Right cardiac atrium (tissue), 5 donors: Measurements from ENCODE around the gene RAB9A. TPM values are rescaled to one million over a fixed set of nuclear protein-coding genes. Genes with fewer than 3 reads are reported as not detected.

Experiments used
- ATAC-seq, 2 donors: fragments of 200-7000 bp; cut with Tn5 transposase; one replicate each; pipeline versions ENCODE4 v1.8.0 to v1.9.1; 2020; ENCODE audit warnings: moderate library complexity in 2 of 2, mild to moderate bottlenecking in 1 of 2
- DNase-seq, 3 donors: peaks; one replicate each; pipeline ENCODE4 v3.0.0-alpha.2; 2020
- H3K27ac ChIP-seq: one replicate; pipeline ENCODE4 v1.5.1; 2013; ENCODE audit warnings: mild to moderate bottlenecking, low read length, control low read depth, moderate library complexity
- H3K27me3 ChIP-seq: one replicate; pipeline ENCODE4 v1.6.1; 2013; ENCODE audit not compliant: control insufficient read depth, insufficient read depth
- H3K4me1 ChIP-seq: one replicate; pipeline ENCODE4 v1.6.1; 2013; ENCODE audit warnings: low read length; ENCODE audit not compliant: control insufficient read depth, insufficient read depth
- H3K4me3 ChIP-seq: one replicate; pipeline ENCODE4 v1.5.1; 2013; ENCODE audit warnings: low read length, control low read depth
- H3K9me3 ChIP-seq: one replicate; pipeline ENCODE4 v1.6.1; 2013; ENCODE audit warnings: low read length; ENCODE audit not compliant: control insufficient read depth
- WGBS: extraction: QIAGEN DNeasy Blood & Tissue Kit; methylation state at CpG from one replicate; pipeline ENCODE4 v1.1.7; 2013; 5-methylcytosine and 5-hydroxymethylcytosine counted together
- intact Hi-C, 4 donors: fragments of 100-400 bp; cut with DNase I; formaldehyde crosslinking; loops; one replicate each; pipeline versions ENCODE4 v1.11.0 to v1.14.0; 2022 to 2023
- polyA plus RNA-seq: library from polyadenylated mRNA; stranded (reverse); fragments of 200-250 nt; gene quantifications from one replicate; pipeline ENCODE4 v1.2.3, GENCODE V29; 2013
- total RNA-seq, 4 donors: library from RNA; stranded (reverse); fragmentation: NEBNext Ultra II Directional; extraction: Animal tissue kit (Norgen Biotek cat#: 25700); gene quantifications; one replicate each; pipeline ENCODE4 v1.2.1, GENCODE V29; 2021
- donor health status: healthy with polysubstance abuse.
- donor health status: DM: no; HTN: yes; CAD: no.
- donor health status: DM: no; HTN: no; CAD: no.
- donor health status: DM: no; HTN: yes; CAD: no; lungs with severe emphysema.
- donor health status: DM: yes; HTN: yes; CAD: no.

RAB9A gene
- total and polyA plus RNA-seq, 5 donors = 18.5 to 20.6 (median 19.4) TPM

DNA sequence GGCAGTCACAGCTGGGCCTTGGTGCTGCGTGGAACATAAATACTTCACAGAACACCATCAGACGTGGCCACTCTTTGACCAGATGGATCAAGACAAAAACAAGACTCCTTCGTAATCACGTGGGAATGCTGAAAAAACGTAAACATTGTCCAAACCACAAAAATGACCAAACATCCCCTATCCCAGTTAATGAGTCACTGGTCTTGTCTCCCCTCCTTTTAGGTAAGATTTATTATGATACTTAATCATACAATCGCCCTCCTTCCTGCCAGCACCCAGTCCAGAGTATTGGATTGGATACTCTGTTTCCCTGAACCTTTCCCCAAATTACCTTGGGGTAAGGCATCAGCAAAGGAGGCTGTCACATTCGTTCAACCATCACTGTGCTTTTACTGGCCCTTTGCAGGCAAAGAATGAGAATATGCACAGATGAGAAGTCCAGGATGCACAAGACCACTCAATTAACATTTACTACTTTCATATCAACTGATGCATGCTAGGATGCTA lies 36.6 kb upstream of the RAB9A start:
- H3K4me3 ChIP-seq = peak overlapping the region; percentile 52
- H3K9me3 ChIP-seq = no peaks in the 10 kb centered on the region
- H3K27ac ChIP-seq = peak overlapping the region; percentile 93
- H3K4me1 ChIP-seq = peaks cover 3% of the 10 kb centered on the region
- no peaks in the 10 kb centered on the region for H3K27me3 ChIP-seq
- ATAC-seq = no peak
- intact Hi-C loops = loop anchor here in 2 of 4 donors (10.0 kb wide), 2 partner anchors 82 to 382 kb away; partner anchors contain the start of genes OFD1 (in 1 of the 2) and TRAPPC2 (in 1 of the 2)
- DNase-seq = no peak
- 51% methylated on average over 7 of the region's 7 CpGs for WGBS

DNA sequence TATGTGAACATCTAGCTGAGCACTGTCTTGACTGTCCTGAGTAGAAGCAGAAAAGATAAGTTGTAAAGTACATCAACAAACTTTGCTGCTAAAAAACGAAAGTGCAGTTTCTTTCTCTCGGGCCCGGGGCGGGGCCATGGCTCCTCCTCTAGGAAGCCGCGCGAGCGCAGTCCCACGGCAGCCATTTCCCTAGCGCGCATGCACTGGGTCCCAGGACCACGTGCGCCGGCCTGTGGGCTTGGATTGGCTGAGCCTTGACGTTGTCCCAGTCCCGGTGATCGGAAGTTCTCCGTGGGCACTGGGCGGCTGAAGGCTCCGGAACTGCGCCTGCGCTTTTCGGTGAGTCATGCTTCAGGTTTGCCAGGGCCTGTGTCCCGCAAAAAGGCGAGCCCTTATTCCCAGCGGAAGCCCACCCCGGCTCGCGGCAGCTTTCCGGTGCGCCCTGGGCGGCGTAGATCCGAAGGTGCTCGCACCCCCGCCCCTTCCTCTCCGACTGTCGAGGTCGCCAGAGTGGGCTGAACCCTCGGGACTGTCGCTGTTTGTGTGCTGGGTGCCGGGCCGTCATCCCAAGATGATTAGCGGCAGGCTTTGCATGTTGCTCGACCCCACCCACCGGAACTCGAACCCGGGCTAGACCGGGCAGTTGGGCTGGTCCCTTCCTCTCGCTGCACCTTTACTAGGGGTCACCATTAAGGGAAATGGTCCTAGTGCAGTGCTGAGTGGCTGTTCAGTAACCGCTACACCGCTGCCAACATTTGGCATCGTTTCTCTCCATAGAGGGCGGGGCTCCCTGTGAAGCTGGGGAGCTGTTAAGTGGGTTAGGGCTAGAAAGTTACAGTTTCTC lies 35.9 kb upstream of the RAB9A start, which contains the start of gene TCEANC:
Gene TCEANC, plus strand, starts transcription at position 292 of the 844 bp plus-strand sequence. CDS start 9,368 bp downstream, outside the sequence.
- H3K27me3 ChIP-seq = no peaks in the 10 kb centered on the region
- intact Hi-C loops = loop anchor here in 2 of 4 donors (10.0 kb wide), 2 partner anchors 82 to 382 kb away; partner anchors contain the start of genes OFD1 (in 1 of the 2) and TRAPPC2 (in 1 of the 2)
- H3K27ac ChIP-seq = peak within 1 kb of the TSS; percentile 96
- no peaks in the 10 kb centered on the region for H3K4me1 ChIP-seq
- ATAC-seq (peak; percentile 100), DNase-seq (peak; percentile 97 to 99 (median 98))
- WGBS = under 1% methylated on average over 54 of the region's 54 CpGs
- peak within 1 kb of the TSS; percentile 52 for H3K4me3 ChIP-seq
- H3K9me3 ChIP-seq = no peaks in the 10 kb centered on the region

DNA sequence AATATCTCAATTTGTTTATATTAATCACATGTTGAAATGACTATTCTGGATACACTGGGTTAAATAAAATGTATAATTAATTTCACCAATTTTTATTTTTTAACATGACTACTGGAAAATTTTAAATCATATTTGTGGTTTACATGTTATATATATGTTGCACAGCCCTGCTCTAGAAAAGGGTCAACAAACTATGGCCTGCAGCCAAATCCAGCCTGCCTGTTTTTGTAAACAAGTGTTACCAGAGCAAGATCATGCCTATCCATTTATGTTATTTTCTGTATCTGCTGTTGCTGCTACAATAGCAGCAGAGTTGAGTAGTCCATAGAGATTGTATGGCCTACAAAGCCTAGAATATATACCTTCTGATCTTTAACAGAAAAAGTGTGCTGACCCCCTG lies 34.8 kb upstream of the RAB9A start:
- H3K27ac ChIP-seq = no peak overlapping the region
- H3K9me3 ChIP-seq = no peaks in the 10 kb centered on the region
- no peak for ATAC-seq
- no peaks in the 10 kb centered on the region for H3K4me1 ChIP-seq
- DNase-seq = no peak
- H3K4me3 ChIP-seq = no peak overlapping the region
- intact Hi-C loops = loop anchor here in 2 of 4 donors (10.0 kb wide), 2 partner anchors 81 to 381 kb away; partner anchors contain the start of genes OFD1 (in 1 of the 2) and TRAPPC2 (in 1 of the 2)
- H3K27me3 ChIP-seq = no peaks in the 10 kb centered on the region

DNA sequence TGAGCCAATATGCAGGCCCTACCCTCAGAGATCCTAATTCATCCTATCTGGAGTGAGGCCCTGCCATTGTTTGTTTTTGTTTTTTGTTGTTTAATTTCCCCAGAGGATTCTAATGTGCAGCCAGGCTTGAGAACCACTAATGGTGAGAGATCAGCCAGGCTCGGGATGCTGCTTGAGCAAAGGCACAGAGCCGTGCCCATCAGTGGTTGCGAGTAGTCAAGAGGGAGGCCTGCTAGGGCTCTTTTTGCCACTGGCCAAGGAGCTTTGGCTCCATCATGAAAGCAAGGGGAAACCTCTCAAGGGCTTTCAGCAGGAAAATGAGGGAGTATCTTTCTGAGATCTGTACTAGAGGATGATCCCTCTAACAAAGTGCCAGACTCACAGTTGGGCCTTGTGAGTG lies 33.3 kb upstream of the RAB9A start:
- H3K4me1 ChIP-seq = no peaks in the 10 kb centered on the region
- ATAC-seq = no peak
- WGBS = 85% methylated on average over 3 of the region's 3 CpGs
- intact Hi-C loops = loop anchor here (5.0 to 10.0 kb wide), 5 partner anchors 79 to 379 kb away; partner anchors contain the start of genes OFD1 (in 1 of the 4) and TRAPPC2 (in 1 of the 4)
- no peak overlapping the region for H3K4me3 ChIP-seq
- DNase-seq = no peak
- H3K27ac ChIP-seq = no peak overlapping the region
- H3K27me3 ChIP-seq = no peaks in the 10 kb centered on the region
- H3K9me3 ChIP-seq = no peaks in the 10 kb centered on the region

DNA sequence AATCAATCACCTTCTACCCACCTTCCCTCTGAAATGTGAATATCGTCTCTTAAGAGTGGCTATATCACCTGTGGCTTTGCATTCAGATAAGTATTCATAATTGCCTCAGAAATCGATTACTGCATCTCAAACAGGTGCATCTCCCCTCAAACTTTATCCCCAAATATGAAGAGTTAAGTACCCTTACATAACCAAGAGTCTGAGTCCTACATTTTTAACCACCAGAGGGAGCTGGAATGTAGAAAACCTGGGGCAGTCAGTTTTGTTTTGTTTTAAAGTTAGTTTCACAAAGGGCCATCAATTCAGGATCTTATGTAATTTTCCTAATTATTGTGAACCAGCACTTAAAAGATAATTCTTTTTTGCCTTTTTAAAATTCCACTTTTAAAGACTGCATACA lies 30.3 kb upstream of the RAB9A start:
- no peak overlapping the region for H3K27ac ChIP-seq
- DNase-seq (no peak), ATAC-seq (no peak)
- no peaks in the 10 kb centered on the region for H3K27me3 ChIP-seq
- no peak overlapping the region for H3K4me3 ChIP-seq
- no peaks in the 10 kb centered on the region for H3K4me1 ChIP-seq
- intact Hi-C loops = loop anchor here (5.0 to 10.0 kb wide), 5 partner anchors 76 to 376 kb away; partner anchors contain the start of genes OFD1 (in 1 of the 4) and TRAPPC2 (in 1 of the 4)
- no peaks in the 10 kb centered on the region for H3K9me3 ChIP-seq
- 13% methylated on average over 2 of the region's 2 CpGs for WGBS

DNA sequence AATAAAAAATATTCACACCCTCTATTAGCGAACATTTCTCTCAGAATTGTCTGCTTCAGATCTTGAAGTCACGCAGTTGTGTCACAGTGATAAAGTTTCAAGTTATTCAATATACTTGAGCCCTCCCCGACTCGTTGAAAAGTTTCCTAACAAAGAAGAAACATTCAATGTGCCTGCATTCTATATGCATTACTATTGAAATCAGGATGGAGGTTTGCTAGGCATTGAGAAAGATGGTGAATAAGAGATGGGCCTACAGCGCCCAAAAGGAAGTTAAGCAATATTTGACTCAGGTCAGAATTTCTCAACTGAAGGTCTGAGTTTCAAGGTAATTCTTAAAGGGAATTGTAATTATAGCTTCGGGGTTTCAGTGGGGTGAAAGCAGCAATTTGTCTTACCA lies 29.9 kb upstream of the RAB9A start:
- DNase-seq = no peak
- intact Hi-C loops = loop anchor here (5.0 to 10.0 kb wide), 5 partner anchors 76 to 376 kb away; partner anchors contain the start of genes OFD1 (in 1 of the 4) and TRAPPC2 (in 1 of the 4)
- H3K27me3 ChIP-seq = no peaks in the 10 kb centered on the region
- 39% methylated on average over 6 of the region's 6 CpGs for WGBS
- no peak for ATAC-seq
- H3K4me1 ChIP-seq = no peaks in the 10 kb centered on the region
- H3K9me3 ChIP-seq = no peaks in the 10 kb centered on the region
- H3K4me3 ChIP-seq = no peak overlapping the region
- no peak overlapping the region for H3K27ac ChIP-seq

DNA sequence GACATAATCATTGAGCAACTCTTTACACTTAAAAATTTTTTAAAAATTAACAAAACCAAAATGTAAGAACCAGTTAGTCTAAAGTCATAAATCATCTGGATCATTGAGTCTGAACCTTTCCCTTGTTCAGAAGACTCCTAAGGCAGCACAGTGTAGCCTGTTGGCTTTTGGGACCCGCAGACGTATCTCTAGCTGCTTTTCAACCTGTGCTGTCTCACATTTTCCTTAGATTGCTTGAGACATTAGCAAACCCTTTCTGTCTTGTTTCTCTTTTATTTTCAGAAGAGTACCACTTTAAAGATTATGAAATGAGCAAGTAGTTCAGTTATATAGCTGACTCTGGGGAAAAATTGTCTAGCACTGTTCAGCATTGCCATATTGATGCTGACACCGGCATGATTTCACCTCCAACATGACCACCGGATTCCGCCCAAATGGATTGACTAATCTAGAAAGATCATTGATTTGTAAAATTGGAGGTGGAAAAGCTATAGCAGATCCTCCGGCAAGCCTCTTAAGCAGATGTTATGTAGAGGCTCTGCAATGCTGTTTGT lies 27.1 kb upstream of the RAB9A start:
- no peak for ATAC-seq
- no peak overlapping the region for H3K27ac ChIP-seq
- no peak for DNase-seq
- H3K4me3 ChIP-seq = no peak overlapping the region
- no peaks in the 10 kb centered on the region for H3K27me3 ChIP-seq
- intact Hi-C loops = loop anchor here in 1 of 4 donors (10.0 kb wide), 1 partner anchor 73 kb away; the partner anchor contains the start of genes OFD1 and TRAPPC2
- 86% methylated on average over 6 of the region's 6 CpGs for WGBS
- H3K9me3 ChIP-seq = no peaks in the 10 kb centered on the region
- no peaks in the 10 kb centered on the region for H3K4me1 ChIP-seq

DNA sequence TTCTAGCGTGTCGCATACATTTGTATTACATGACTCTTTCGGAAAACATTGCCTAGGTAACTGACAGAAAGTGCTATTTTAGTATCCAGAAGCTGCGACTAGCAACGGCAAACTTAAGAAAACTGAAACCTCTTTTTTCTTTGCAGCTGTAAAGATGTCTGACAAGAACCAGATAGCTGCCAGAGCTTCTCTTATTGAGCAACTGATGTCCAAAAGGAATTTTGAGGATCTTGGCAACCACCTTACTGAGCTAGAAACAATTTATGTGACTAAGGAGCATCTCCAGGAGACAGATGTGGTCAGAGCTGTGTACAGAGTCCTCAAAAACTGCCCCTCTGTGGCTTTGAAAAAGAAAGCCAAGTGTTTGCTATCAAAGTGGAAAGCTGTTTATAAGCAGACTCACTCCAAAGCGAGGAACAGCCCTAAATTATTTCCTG lies 26.6 kb upstream of the RAB9A start:
- H3K27me3 ChIP-seq = no peaks in the 10 kb centered on the region
- ATAC-seq = no peak
- H3K4me3 ChIP-seq = no peak overlapping the region
- DNase-seq = no peak
- intact Hi-C loops = loop anchor here in 1 of 4 donors (10.0 kb wide), 1 partner anchor 72 kb away; the partner anchor contains the start of genes OFD1 and TRAPPC2
- H3K4me1 ChIP-seq = no peaks in the 10 kb centered on the region
- no peak overlapping the region for H3K27ac ChIP-seq
- H3K9me3 ChIP-seq = no peaks in the 10 kb centered on the region
- 75% methylated on average over 6 of the region's 6 CpGs for WGBS

DNA sequence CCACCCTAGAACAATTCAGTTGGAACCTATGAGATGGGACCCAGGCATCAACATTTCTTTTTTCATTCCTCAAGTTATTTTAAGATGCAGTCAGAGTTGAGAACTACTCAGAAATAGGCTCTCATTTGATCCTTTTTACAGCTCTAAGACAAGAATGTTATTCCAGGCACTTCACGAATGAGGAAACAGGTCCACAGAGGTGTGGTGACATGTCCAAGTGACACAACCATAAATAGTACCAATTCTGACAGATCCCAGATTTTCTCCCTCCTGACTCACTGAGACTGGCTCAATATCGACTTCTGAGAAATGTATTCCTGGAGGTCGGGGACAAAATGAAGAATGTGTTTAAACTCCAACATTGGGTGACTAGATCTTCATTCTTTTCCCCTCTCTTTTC lies 24.9 kb upstream of the RAB9A start:
- H3K27ac ChIP-seq = no peak overlapping the region
- H3K27me3 ChIP-seq = no peaks in the 10 kb centered on the region
- 68% methylated on average over 3 of the region's 3 CpGs for WGBS
- H3K4me3 ChIP-seq = no peak overlapping the region
- no peaks in the 10 kb centered on the region for H3K4me1 ChIP-seq
- no peaks in the 10 kb centered on the region for H3K9me3 ChIP-seq
- no peak for ATAC-seq
- DNase-seq = no peak
- intact Hi-C loops = loop anchor here in 1 of 4 donors (10.0 kb wide), 1 partner anchor 71 kb away; the partner anchor contains the start of genes OFD1 and TRAPPC2

DNA sequence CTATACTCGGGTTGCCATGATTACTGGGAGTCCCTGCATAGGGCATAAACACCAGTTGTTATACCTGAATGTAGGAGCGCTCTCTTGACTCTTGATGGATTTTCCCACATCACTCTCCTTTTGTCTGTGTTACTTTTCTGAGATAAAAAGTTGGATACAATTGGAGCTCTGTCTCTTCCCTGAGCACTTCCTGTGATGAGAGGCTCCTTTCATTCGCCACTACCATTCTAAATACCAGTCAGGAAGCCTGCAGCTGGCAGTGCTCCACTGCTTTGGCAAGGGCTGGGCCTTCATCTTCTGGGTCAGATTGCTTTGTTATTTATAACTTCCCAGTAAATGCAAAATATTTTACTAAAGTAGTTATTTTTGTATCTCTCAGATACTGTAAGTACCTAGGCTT lies 22.1 kb upstream of the RAB9A start:
- H3K9me3 ChIP-seq = no peaks in the 10 kb centered on the region
- H3K27me3 ChIP-seq = no peaks in the 10 kb centered on the region
- no peaks in the 10 kb centered on the region for H3K4me1 ChIP-seq
- H3K4me3 ChIP-seq = no peak overlapping the region
- ATAC-seq (no peak), DNase-seq (peak in 2 of 3 donors; percentile 52 to 65)
- 60% methylated on average over 3 of the region's 3 CpGs for WGBS
- intact Hi-C loops = loop anchor here in 1 of 4 donors (10.0 kb wide), 1 partner anchor 68 kb away; the partner anchor contains the start of genes OFD1 and TRAPPC2
- no peak overlapping the region for H3K27ac ChIP-seq
